ENCODE measurements around the gene NUDT14.

Gene NUDT14

GRCh38 chr14:105180592-105181548, at the start of gene NUDT14:
Gene NUDT14, minus strand, starts transcription at chr14:105181312. Its CDS starts 103 bp downstream, at chr14:105181209.
- DNase-seq: peak; percentile 81

DNA sequence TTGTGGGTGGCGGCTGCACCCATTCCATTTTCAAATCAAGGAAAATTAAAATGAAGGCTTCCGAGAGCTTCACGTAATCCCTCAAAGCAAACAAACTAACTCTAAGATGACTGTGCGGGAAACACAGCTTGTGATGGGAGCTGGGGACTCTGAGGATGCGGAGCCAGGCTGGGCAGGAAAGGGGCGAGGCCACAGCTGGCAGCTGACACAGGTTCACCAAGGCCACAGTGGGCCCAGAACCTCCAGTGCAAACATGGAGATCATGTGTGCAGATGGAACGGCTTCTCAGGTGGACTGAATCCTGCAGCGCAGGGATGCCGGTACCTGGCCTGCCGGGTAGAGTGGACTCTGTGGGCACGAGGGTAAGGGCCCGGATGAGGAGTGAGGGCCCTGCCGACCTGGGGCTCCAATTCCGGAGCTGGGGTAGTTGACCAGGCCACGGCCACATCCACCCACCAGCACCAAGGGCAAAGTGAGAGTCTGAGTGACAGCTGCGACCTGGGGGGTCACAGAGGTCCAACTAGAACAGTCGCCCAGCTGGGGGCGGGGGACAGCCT, 48.1 kb upstream of the NUDT14 start:
- peak; percentile 16 for DNase-seq

DNA sequence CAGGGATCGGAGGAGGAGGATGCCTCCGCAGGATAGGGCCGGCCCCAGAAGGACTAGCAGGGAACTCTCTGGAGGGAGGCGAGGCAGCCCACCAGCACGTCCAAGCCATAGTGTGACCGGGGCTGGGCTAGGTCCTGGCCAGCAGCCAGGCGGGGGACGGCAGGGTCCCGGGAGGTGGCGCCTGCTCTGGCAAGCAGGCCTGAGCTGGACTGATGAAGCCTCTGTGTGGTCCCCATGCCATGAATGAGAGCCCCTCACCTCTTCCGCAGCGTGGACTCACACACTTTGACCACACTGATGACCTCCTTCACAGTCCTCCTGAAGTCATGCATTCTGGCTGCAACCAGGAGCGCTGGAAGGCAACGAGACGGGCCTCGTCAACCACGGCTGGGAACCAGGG, 47.5 kb upstream of the NUDT14 start:
- DNase-seq: peak; percentile 27

DNA sequence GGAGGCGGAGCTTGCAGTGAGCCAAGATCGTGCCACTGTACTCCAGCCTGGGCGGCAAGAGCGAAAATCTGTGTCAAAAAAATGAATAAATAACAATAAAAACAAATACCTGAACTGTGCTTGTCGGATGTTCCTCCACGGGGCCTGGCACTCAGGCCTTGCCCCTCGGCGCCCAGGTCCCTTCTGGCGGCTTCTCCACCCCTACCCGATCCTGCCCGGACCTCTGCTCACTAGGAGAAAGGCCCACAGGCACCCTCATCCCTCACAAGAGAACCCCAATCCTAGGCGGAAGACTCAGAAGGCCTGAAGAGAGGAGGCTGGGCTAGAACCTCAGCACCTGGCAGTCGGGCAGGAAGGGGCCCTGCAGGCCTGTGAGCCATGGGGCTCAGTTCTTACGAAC, 46.2 kb upstream of the NUDT14 start:
- no peak for DNase-seq

DNA sequence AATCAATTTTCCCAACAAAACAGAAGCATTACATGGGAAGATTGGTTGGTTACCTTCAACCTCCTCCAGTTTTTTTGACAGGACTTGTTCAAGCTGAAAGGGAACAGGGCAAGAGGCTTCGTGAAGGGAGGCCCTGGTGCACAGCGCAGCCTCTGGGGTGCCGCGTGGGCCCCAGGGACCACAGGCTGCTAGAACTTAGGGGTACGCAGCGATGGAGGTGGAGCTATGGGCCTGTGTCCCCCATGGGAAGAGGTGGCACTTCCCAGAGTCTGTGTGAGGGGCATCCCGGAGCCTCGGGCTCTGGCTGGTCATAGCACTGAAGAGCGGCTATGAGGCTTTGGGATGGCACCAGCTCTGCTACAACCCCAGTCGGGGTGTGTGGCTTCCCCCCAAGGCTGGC, 45.1 kb upstream of the NUDT14 start:
- DNase-seq: peak; percentile 14

GRCh38 chr14:105224845-105225570, 43.9 kb upstream of the NUDT14 start:
- peak; percentile 18 for DNase-seq

- DNase-seq: no peak
These were observed 42.8 kb upstream of the NUDT14 start for GRCh38 chr14:105223770-105224544.

DNA sequence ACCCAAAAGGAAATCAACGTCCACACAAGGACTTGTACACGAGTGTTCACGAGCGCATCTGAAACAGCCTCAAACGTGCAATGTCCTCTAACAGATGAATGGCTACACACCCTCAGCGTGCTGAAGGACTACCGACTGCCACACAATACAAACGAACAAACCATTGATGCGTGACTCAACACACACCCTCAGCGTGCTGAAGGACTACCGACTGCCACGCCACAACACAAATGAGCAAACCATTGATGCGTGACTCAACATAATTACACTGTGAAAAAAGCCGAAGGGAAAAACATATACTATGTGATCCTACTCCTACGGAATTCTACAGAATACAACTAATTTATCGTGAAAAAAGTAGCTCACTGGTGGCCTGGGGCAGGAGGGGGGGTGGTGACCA, 42.1 kb upstream of the NUDT14 start:
- DNase-seq: no peak

- no peak for DNase-seq
These were observed 40.6 kb upstream of the NUDT14 start for GRCh38 chr14:105221598-105222178.

DNA sequence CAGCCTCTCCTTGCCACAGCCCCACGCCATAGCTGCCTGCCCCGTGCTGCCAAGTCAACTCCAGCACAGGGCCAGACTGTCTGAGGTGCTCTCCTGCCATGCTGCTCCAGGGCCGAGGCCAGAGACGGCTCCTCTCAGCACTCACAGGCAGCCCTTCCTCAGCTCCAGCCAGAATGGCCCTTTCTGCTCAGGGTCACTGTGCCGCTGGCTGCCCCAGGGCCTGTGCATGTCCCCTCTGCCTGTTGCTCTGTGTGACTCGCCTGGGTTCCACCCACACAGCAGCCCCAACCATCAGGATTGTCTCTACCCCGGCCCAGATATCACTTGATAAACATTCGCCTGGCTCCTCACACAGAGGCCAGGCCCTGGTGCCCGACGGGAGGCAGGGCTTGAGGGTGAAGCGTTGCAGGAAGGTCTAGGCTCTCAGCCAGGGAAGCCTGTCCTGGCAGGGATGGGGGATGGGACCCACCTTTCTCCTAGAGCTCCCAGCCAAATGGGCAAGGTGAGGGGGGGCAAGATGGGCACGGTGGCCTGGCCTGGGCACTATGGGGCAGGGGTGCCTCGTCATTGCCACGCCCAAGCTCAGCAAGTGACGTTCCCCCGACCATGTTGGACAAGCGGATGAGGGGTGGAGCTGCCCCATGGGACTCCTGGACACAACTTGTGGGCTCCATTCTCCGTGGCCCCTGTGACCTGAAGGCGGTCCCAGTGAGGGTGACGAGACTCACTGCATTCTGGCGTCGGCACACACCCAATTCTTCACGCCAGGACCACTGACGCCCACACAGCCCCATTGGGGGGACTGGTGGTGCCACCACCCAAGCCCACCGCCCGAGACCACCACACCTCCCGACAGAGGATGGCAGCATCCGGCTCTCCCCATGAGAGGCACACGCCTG, 39.8 kb upstream of the NUDT14 start:
- DNase-seq: peak; percentile 13

DNA sequence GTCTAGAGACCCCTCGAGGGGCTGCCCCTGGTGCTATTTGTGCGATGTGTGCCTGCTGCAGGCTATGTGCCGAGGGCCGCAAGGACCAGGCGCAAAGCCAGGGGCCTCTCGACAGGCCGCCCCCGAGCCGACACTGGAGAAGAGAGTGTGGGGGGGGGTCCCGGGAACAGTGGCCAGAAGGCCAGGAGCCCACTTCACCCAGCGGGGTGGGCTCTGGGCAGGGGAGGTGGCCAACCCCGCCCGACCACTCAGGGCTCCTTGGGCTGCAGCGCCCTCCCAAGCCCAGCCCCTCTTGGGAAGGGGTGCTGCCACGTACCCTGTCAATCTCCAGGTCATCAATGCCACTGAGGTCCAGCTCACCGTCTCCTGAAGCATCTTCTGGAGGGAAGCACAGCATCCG, 38.6 kb upstream of the NUDT14 start:
- no peak for DNase-seq

GRCh38 chr14:105219043-105219612, 38.0 kb upstream of the NUDT14 start:
- no peak for DNase-seq

DNA sequence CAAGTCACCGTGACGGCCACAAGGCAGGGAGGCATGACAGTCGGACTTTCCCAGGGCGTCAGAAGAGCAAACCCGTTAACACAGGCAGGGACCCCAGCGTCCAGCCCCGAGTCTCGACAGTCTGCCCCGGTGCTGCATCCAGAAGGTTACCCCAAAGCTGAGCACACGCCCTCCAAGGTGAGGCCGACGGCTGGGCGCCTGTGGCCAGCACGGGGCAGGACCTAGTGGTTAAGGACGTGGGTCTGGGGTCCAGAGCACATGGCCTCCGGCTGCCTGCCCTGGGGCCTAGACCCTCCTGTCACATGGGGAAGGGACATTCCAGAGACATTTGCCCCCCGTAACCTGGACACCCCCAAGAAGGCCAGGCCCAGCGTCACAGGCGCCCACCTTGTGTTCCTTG, 37.5 kb upstream of the NUDT14 start:
- DNase-seq: no peak

DNA sequence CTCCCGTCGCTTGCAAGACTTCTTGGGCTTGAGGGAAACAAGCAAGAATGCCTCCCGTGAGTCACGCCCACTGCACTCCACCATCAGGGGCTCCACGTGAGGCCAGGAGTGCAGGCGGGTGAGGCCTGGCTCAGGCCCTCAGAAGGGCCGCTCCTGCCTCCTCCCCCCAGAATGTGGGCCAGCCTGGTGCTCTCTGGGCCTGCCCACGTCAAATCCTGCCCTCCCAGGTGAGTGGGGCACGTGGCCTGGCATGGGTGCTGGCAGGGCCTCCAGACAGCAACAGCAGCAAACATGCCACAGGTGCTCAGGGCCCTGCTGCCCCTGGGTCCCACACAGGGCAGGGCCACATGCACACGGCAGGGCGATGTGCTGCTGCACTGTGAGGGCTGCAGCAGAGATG, 36.7 kb upstream of the NUDT14 start:
- DNase-seq: no peak

DNA sequence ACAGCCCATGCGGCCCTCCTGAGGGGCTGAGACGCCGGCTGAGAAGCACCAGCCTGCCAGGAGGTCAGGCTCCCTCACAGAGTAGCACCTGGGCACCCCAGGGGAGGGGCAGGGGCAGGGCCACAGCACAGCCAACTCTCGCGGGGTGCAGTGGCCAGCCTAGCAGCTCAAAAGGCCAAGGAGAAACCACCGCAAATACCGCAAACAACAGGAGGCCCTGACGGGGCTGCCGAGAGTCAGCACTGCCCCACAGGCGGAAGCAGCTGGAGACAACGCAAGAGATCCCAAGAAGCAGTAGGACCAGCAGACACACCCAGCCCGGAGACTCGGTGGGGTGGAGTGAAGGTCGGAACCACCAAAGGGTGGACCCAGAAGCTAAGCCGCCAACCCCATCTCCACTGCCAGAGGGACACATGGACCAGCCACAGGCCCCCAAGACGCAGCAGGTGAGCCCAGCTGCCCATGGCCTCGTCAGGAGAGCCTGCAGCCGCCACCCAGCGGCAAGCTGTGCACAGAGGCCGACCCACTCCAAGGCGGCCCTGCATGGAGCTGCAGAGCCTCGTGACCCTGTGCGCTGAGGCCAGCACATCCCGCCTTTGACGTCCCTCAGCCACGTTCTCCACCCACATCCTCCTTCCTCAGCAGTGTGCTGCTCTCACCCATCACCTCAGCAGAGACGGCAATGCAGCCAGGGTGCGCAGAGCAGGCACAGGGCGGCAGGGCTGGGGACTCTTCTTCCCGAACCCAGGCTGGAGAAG, 35.6 kb upstream of the NUDT14 start:
- no peak for DNase-seq

DNA sequence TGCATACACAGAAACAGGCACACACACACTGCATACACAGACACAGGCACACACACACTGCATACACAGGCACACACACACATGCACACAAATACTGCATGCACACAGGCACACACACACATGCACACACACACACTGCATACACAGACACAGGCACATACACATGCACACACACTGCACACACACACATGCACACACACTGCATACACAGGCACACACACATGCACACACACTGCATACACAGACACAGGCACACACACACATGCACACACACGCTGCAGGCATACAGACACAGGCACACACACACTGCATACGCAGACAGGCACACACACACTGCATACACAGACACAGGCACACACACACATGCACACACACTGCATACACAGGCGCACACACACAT, 34.5 kb upstream of the NUDT14 start:
- DNase-seq: no peak

- DNase-seq: no peak
These were observed 33.3 kb upstream of the NUDT14 start for GRCh38 chr14:105214324-105214915.

DNA sequence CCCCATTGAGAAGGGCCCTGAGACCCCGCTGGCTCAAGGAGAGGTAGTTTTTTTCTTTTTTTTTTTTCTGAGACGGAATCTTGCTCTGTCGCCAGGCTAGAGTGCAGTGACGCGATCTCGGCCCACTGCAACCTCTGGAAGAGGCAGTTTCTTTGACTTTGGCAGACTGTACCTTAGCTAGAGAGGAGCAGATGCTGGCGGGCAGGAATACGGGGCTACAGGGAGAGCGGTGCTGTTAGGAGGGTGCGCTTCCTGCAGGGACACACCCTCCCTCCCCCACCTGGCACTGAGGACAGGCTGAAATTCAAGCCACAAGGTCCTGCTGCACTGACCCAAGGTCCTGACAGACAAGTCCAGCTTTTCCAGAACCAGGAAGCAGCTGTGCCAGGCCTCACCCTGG, 32.2 kb upstream of the NUDT14 start:
- DNase-seq: no peak

DNA sequence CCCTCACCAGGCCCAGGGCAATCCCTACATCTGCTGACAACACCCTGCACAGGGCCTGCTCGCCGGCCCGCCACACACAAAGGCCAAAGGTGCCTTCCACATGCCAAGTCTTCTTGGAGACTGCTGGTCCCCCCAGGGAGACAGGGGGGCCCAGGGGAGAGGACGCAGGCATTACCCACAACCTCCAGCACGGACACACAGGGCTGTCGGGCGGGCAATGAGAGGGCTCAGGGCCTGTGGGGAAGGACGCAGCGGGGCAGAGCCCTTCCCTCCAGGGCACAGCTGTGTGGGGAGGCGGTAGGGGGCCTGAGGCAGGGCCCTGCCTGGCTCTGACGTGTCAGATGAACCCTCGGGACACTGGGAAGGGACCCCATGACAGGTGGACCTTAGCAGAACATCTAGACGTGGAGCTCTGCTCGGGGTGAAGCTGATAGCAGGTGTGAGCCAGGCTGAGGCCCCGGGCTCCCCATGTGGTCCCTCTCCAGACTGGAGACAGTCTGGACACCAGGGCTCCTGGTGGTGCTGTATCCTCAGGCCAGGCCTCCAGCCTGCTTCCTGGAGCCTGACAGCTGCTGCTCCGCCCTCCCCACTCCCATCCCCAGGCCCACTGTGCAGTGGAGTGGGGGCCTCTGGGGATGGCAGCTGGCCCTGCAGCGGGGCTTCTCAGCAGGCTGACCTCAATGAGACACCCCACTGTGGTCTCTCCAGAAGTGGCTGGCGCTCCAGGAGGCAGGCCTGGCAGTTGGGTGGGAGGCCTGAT, 31.6 kb upstream of the NUDT14 start:
- DNase-seq: peak; percentile 64
